ENCODE results near the gene ARL4C.

DNA sequence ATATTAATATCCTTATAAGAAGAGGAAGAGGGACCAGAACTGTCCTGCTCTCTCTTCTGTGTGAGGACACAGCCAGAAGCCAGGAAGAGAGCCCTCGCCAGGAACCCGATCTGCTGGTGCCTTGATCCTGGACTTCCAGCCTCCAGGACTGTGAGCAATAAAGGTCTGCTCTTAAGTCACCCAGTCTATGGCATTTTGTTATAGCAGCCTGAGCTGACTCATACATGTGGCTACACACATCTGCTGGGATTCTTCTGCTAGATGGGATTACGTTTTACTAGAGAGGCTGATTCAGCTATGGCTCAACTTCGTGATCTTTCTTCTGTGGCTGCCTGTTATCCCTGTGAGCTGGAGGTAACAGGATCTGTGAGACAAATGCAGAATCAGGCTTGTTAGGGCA lies 29.6 kb downstream of the ARL4C start:
- TF ChIP-seq, protein P1, sequence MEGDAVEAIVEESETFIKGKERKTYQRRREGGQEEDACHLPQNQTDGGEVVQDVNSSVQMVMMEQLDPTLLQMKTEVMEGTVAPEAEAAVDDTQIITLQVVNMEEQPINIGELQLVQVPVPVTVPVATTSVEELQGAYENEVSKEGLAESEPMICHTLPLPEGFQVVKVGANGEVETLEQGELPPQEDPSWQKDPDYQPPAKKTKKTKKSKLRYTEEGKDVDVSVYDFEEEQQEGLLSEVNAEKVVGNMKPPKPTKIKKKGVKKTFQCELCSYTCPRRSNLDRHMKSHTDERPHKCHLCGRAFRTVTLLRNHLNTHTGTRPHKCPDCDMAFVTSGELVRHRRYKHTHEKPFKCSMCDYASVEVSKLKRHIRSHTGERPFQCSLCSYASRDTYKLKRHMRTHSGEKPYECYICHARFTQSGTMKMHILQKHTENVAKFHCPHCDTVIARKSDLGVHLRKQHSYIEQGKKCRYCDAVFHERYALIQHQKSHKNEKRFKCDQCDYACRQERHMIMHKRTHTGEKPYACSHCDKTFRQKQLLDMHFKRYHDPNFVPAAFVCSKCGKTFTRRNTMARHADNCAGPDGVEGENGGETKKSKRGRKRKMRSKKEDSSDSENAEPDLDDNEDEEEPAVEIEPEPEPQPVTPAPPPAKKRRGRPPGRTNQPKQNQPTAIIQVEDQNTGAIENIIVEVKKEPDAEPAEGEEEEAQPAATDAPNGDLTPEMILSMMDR (IDR thresholded peaks at IDR 0.05): no peak
- TF ChIP-seq POLR2A (IDR thresholded peaks at IDR 0.05): no peak
